KMS-11 (cell line): ENCODE data around the gene DNAI4.
"Not testable (repeated sequence)": the region's sequence is repeated elsewhere in the genome, so short reads cannot be mapped to it uniquely, and the experiment has no call there.

Source experiments
- H2AFZ ChIP-seq: fragments of 200-600 bp; sonication (generic); 2 replicates; pipeline ENCODE4 v1.6.1; 2016; ENCODE audit warnings: antibody characterized with exemption, mixed run types, low read depth
- H3K27ac ChIP-seq: fragments of 200-600 bp; sonication (generic); 2 replicates; pipeline ENCODE4 v1.6.1; 2016; ENCODE audit warnings: mild to moderate bottlenecking, mixed run types
- H3K27me3 ChIP-seq: fragments of 200-600 bp; sonication (generic); 2 replicates; pipeline ENCODE4 v1.6.1; 2017; ENCODE audit warnings: mild to moderate bottlenecking, low read depth, mixed run types, moderate library complexity; ENCODE audit not compliant: insufficient read depth
- H3K36me3 ChIP-seq: fragments of 200-600 bp; sonication (generic); 2 replicates; pipeline ENCODE4 v1.6.1; 2017; ENCODE audit warnings: mild to moderate bottlenecking, mixed run types; ENCODE audit not compliant: insufficient read depth
- H3K4me1 ChIP-seq: fragments of 200-600 bp; sonication (generic); 2 replicates; pipeline ENCODE4 v1.6.1; 2016; ENCODE audit warnings: mild to moderate bottlenecking, low read depth, mixed run types; ENCODE audit not compliant: poor library complexity, severe bottlenecking
- H3K4me2 ChIP-seq: fragments of 200-600 bp; sonication (generic); 2 replicates; pipeline ENCODE4 v1.7.0; 2016; ENCODE audit warnings: mild to moderate bottlenecking, mixed run types
- H3K4me3 ChIP-seq: fragments of 200-600 bp; sonication (generic); IDR thresholded peaks from 2 replicates; pipeline ENCODE4 v1.6.1; 2017; ENCODE audit warnings: low read depth, low read length, mixed read lengths; ENCODE audit not compliant: insufficient read depth
- H3K79me2 ChIP-seq: fragments of 200-600 bp; sonication (generic); 2 replicates; pipeline ENCODE4 v1.6.1; 2016; ENCODE audit warnings: low read depth, mixed run types; ENCODE audit not compliant: insufficient read depth
- H3K9ac ChIP-seq: fragments of 200-600 bp; sonication (generic); 2 replicates; pipeline ENCODE4 v1.6.1; 2016; ENCODE audit warnings: mild to moderate bottlenecking, mixed run types
- H4K20me1 ChIP-seq: fragments of 200-600 bp; sonication (generic); 2 replicates; pipeline ENCODE4 v1.6.1; 2016; ENCODE audit warnings: mild to moderate bottlenecking, mixed run types; ENCODE audit not compliant: insufficient read depth
- TF ChIP-seq, protein P1 (sequence below): fragments of 200-600 bp; sonication (generic); conservative IDR thresholded peaks from 2 replicates; pipeline ENCODE4 v1.6.1; 2017; ENCODE audit warnings: low read depth, mild to moderate bottlenecking, antibody characterized with exemption, low read length, moderate library complexity, mixed read lengths

Gene DNAI4

DNA sequence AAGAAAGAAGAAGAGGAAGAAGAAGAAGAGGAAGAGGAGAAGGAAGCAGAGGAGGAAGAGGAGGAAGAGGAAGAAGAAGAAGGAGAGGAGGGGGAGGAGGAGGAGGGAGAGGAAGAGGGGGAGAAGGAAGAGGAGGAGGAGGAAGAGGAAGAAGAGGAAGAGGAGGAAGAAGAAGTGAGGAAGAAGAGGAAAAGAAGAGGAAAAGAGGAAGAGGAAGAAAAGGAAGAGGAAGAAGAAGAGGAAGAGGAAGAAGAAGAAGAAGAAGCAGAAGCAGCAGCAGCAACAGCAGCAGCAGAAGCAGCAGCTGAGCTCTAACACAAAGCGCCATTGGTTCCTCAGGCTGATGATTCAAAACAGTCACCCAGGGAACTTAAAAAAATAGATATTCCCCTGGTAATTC, 34.0 kb downstream of the DNAI4 start:
- Histone ChIP-seq H4K20me1 (no peaks in the 10 kb centered on the region), H3K9ac (no peak overlapping the region), H2AFZ (no peak overlapping the region), H3K4me2 (no peak overlapping the region), H3K36me3 (no peaks in the 10 kb centered on the region), H3K27me3 (no peaks in the 10 kb centered on the region), H3K79me2 (no peaks in the 10 kb centered on the region), H3K4me1 (no peaks in the 10 kb centered on the region), H3K4me3 (no peak overlapping the region), H3K27ac (no peak overlapping the region)
- TF ChIP-seq, protein P1, sequence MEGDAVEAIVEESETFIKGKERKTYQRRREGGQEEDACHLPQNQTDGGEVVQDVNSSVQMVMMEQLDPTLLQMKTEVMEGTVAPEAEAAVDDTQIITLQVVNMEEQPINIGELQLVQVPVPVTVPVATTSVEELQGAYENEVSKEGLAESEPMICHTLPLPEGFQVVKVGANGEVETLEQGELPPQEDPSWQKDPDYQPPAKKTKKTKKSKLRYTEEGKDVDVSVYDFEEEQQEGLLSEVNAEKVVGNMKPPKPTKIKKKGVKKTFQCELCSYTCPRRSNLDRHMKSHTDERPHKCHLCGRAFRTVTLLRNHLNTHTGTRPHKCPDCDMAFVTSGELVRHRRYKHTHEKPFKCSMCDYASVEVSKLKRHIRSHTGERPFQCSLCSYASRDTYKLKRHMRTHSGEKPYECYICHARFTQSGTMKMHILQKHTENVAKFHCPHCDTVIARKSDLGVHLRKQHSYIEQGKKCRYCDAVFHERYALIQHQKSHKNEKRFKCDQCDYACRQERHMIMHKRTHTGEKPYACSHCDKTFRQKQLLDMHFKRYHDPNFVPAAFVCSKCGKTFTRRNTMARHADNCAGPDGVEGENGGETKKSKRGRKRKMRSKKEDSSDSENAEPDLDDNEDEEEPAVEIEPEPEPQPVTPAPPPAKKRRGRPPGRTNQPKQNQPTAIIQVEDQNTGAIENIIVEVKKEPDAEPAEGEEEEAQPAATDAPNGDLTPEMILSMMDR: no peak

DNA sequence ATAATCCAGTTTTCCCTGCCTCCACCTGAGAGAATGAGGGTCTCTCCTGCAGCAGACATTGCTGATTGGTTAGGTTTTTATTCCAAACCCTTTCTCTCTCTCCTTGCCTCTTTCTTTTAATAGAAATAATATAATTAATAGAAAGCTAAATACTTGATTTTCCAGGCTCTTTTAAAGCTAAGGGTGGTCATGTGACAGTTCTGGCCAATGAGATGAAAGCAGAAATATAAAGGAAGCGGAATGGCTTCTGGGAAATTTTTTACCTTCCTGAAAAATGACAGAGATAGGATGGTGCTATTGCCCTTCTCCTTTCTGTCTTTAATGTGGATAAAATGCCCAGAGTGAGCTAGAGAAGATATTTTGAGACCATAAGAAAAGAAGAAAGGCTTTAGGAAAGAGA, 35.6 kb downstream of the DNAI4 start:
- Histone ChIP-seq H4K20me1 (no peaks in the 10 kb centered on the region), H3K27ac (no peak overlapping the region), H3K79me2 (no peaks in the 10 kb centered on the region), H3K9ac (no peak overlapping the region), H3K4me3 (no peak overlapping the region), H3K36me3 (no peaks in the 10 kb centered on the region), H3K4me1 (no peaks in the 10 kb centered on the region), H3K27me3 (no peaks in the 10 kb centered on the region), H2AFZ (no peak overlapping the region), H3K4me2 (no peak overlapping the region)
- TF ChIP-seq, protein P1: no peak

DNA sequence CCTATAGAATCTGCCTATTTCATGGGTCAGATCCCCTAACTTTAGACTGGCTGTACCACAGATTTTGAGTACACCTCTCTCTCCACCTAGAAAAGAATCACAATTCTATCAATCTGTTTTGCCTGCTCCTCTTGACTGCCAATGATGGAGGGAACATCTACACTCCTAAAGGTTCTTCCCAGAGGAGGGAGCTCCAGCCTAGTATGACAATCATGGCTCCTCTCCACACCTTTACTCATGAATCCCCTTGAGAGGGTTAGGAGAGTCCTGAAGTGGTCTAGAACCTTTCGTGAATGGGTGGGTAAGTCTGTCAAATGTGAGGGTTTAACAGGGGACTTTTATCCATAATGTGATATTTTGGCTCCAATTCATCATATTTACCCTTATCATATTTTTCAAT, 48.0 kb downstream of the DNAI4 start:
- H3K4me2 ChIP-seq: no peak overlapping the region
- H3K9ac ChIP-seq: no peak overlapping the region
- H2AFZ ChIP-seq: no peak overlapping the region
- H4K20me1 ChIP-seq: no peaks in the 10 kb centered on the region
- H3K27ac ChIP-seq: no peak overlapping the region
- H3K36me3 ChIP-seq: no peaks in the 10 kb centered on the region
- no peak overlapping the region for H3K4me3 ChIP-seq
- no peaks in the 10 kb centered on the region for H3K27me3 ChIP-seq
- TF ChIP-seq, protein P1: no peak
- H3K79me2 ChIP-seq: no peaks in the 10 kb centered on the region
- H3K4me1 ChIP-seq: no peaks in the 10 kb centered on the region

DNA sequence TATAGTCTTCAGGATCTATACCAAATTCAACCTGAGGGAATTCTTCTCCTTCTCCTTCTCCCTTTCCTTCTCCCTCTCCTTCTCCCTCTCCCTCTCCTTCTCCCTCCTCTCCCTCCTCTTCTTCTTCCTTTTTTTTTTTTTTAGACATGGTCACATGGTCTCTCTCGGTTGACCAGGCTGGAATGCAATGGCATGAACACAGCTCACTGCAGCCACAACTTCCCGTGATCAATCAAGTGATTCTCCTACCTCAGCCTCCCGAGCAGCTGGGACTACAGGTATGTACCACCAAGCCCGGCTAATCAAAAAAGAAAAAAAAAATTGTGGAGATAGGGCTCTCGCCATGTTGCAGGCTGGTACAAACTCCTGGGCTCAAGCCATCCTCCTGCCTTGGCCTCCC, 51.5 kb downstream of the DNAI4 start:
- H3K36me3 ChIP-seq: no peaks in the 10 kb centered on the region
- H3K4me3 ChIP-seq: no peak overlapping the region
- no peaks in the 10 kb centered on the region for H3K27me3 ChIP-seq
- H2AFZ ChIP-seq: no peak overlapping the region
- no peak overlapping the region for H3K27ac ChIP-seq
- no peak overlapping the region for H3K4me2 ChIP-seq
- H3K9ac ChIP-seq: no peak overlapping the region
- TF ChIP-seq, protein P1: no peak
- H3K79me2 ChIP-seq: no peaks in the 10 kb centered on the region
- no peaks in the 10 kb centered on the region for H4K20me1 ChIP-seq
- no peaks in the 10 kb centered on the region for H3K4me1 ChIP-seq

DNA sequence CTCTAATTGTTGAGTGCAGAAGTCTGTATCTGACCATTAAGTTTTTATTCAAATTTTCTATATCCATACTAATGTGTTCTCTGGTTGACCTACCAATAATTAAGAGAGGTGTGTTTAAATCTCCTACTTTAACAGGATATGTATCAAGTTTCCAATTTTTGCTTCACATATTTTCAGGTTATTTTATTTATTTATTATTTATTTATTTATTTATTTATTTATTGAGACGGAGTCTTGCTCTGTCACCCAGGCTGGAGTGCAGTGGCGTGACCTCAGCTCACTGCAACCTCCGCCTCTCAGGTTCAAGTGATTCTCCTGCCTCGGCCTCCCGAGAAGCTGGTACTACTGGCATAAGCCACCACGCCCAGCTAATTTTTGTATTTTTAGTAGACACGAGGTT, 52.6 kb downstream of the DNAI4 start:
- H3K9ac ChIP-seq, H3K36me3 ChIP-seq, H3K27me3 ChIP-seq, H3K4me3 ChIP-seq, H3K4me1 ChIP-seq, H3K4me2 ChIP-seq, H3K27ac ChIP-seq, H3K79me2 ChIP-seq, H4K20me1 ChIP-seq, H2AFZ ChIP-seq: not testable (repeated sequence)
